ENCODE results near the gene AAMP.

Gene AAMP

DNA sequence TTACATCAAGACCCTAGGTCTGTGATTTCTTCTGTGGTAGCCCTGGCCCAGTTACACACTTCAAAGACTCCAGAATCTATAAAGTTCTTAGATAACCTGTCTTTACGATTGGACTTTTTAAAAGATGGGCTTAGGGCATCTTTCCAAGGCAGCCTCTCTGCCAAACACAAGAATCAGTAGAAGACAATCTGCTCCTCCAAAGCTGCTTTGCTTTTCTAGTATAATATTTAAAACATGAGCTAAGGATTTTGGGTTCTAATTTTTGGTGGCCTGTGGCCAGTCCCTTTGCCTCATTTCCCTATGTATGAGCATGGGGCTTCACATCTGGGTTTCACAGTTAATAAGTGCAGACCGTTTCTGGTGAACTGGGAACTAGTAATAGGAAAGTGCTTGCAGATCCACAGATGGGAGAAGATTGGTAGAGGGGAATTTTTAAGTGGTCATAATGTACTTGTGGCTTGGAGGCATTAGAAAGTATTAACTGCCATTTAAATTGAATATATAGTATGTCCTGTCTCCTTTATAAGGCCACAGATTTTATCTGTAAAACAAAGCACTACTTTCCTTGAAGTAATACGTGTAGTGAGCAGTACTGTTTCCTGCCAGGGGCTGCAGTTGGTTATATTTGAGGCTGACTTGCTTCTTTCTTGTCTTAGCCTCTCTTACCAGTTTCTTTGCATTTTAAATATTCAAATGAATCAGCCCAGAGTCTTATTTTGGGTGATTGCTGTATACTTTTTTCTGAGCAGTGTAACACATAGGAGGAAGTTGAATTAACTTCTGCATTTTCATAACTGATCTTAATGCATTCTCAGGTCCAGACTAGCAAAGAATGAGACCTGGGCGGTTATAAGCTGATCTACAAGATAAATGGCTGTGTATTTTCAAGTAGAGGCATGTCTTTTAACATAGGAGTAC, 51.4 kb downstream of the AAMP start:
- DNase-seq = peak; percentile 76

GRCh38 chr2:218217360-218218267, 52.3 kb downstream of the AAMP start:
- DNase-seq = peak; percentile 64

DNA sequence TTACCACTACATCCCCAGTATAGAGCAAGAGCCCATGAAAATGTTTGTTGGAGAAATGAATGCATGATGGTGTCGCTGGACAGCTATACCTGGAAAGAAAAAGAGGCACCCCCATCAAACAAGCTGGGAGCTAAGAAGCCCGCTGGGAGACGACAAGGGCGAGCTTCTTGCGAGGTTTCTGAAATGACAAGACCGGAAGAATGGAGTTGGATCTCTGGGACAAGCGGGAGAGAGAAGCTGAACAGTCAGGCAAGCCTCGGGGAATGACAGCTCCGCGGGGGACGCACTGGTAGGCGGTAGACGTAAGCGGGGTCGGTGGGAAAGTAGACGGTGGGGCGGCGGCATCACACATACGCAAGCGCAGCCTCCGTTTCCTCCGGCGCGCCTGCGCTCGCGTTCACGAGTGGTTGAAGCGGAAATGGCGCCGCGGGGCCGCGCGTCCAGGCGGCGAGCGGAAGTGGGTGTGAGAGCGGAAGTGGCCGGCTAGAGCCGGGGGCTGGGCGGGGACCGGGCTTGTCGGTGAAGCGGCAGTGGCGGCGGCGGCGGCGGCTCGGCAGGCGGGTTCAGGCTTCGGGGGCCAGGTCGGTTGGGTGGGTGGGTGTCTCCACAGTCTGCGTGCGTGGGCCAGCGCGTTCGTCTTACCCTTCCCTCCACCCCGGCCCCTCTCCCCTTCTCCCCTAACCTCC, 53.1 kb downstream of the AAMP start, which contains the start of gene ARPC2:
Gene ARPC2, plus strand, starts transcription at position 516 of the 686 bp plus-strand sequence. CDS start 282 bp downstream, outside the sequence.
- DNase-seq = peak; percentile 94

GRCh38 chr2:218216336-218216673, 53.6 kb downstream of the AAMP start:
- no peak for DNase-seq

Measured in OCI-M1 (cell line).